OCI-LY7 (cell line): ENCODE data around the gene SLIT3. TPM values are rescaled to one million over a fixed set of nuclear protein-coding genes. Genes with fewer than 3 reads are reported as not detected.

Experiments used
- BruUV-seq: library from RNA; stranded (reverse); fragments of 400-500 nt; replicated peaks from 2 replicates; lab custom pipeline; 2021; lab: Mats Ljungman, UMichigan
- CTCF ChIA-PET: fragments of 300-600 bp; sonication (Branson Sonifier 250); formaldehyde crosslinking; loops from one replicate; lab custom pipeline; 2022; ENCODE audit warnings: antibody characterized with exemption; ENCODE audit not compliant: unreplicated experiment; lab: Charles Lee
- POLR2A ChIA-PET: fragments of 300-600 bp; sonication (Branson Sonifier 250); formaldehyde crosslinking; loops from one replicate; lab custom pipeline; 2022; ENCODE audit warnings: antibody characterized with exemption; lab: Charles Lee
- DNase-seq: peaks from one replicate; pipeline ENCODE4 v3.0.0-alpha.2; 2015; ENCODE audit warnings: low spot score
- H2AFZ ChIP-seq: fragments of 200-600 bp; sonication (generic), shearing (Covaris generic); 2 replicates; pipeline ENCODE4 v1.6.1; 2014; ENCODE audit warnings: mild to moderate bottlenecking, antibody characterized with exemption, low read length, moderate library complexity
- H3K27ac ChIP-seq: fragments of 200-600 bp; sonication (generic); 2 replicates; pipeline ENCODE4 v1.5.1; 2014; ENCODE audit warnings: mixed run types, low read depth, mild to moderate bottlenecking, moderate library complexity, low read length, inconsistent platforms; ENCODE audit not compliant: poor library complexity, severe bottlenecking
- H3K36me3 ChIP-seq: fragments of 200-600 bp; sonication (generic); 2 replicates; pipeline ENCODE4 v1.6.1; 2014; ENCODE audit warnings: mild to moderate bottlenecking, antibody characterized with exemption, low read length, moderate library complexity, mixed read lengths; ENCODE audit not compliant: insufficient read depth
- H3K4me1 ChIP-seq: fragments of 200-600 bp; sonication (generic); 2 replicates; pipeline ENCODE4 v1.5.1; 2014; ENCODE audit warnings: mild to moderate bottlenecking, low read length; ENCODE audit not compliant: insufficient read depth, poor library complexity, severe bottlenecking
- H3K4me2 ChIP-seq: fragments of 200-600 bp; sonication (generic); 2 replicates; pipeline ENCODE4 v1.6.1; 2014; ENCODE audit warnings: mild to moderate bottlenecking, low read length
- H3K4me3 ChIP-seq: fragments of 200-600 bp; sonication (generic); 2 replicates; pipeline ENCODE4 v1.5.1; 2014; ENCODE audit warnings: mild to moderate bottlenecking, low read depth, low read length; ENCODE audit not compliant: poor library complexity, severe bottlenecking
- H3K79me2 ChIP-seq: fragments of 200-600 bp; sonication (generic); 2 replicates; pipeline ENCODE4 v1.6.1; 2016; ENCODE audit warnings: low read depth, mild to moderate bottlenecking, low read length, moderate library complexity, mixed read lengths; ENCODE audit not compliant: insufficient read depth
- H3K9me2 ChIP-seq: fragments of 200-600 bp; sonication (generic); 2 replicates; pipeline ENCODE4 v1.6.1; 2016; ENCODE audit warnings: mild to moderate bottlenecking, low read length, mixed read lengths; ENCODE audit not compliant: insufficient read depth
- H3K9me3 ChIP-seq: fragments of 200-600 bp; sonication (generic); 2 replicates; pipeline ENCODE4 v1.6.1; 2014; ENCODE audit warnings: mild to moderate bottlenecking, mixed run types, low read length, mixed read lengths
- H4K20me1 ChIP-seq: fragments of 200-600 bp; sonication (generic); 2 replicates; pipeline ENCODE4 v1.6.1; 2014; ENCODE audit warnings: mild to moderate bottlenecking, antibody characterized with exemption, low read length, moderate library complexity, mixed read lengths; ENCODE audit not compliant: insufficient read depth
- EZH2phosphoT487 ChIP-seq: fragments of 200-600 bp; sonication (generic); IDR thresholded peaks from 2 replicates; pipeline ENCODE4 v1.6.1; 2018; ENCODE audit warnings: low read depth, borderline replicate concordance, mild to moderate bottlenecking, mixed run types, antibody characterized with exemption, low read length, moderate library complexity, mixed read lengths
- intact Hi-C: fragments of 100-400 bp; cut with micrococcal nuclease; formaldehyde crosslinking; loops from one replicate; pipeline ENCODE4 v1.10.0; 2022; ENCODE audit not compliant: unreplicated experiment
- total RNA-seq, 2 experiments: library from RNA; depleted of rRNA in 1 of 2; stranded (reverse); fragments of >200 nt in 1 of 2; shearing (Covaris generic) in 1 of 2; gene quantifications; 2 replicates each; pipeline ENCODE4 v1.2.3, GENCODE V29; 2014 to 2022
- TF ChIP-seq, protein P1 (sequence below): fragments of 200-600 bp; sonication (generic); conservative IDR thresholded peaks from 2 replicates; pipeline ENCODE4 v1.5.1; 2014; ENCODE audit warnings: mild to moderate bottlenecking, antibody characterized with exemption, low read length, moderate library complexity, mixed read lengths

Gene SLIT3
- total RNA-seq, 2 experiments from 2014 or later: not detected

- no peaks in the 10 kb centered on the region for H3K9me2 ChIP-seq
- H3K9me3 ChIP-seq: no peaks in the 10 kb centered on the region
- no peak overlapping the region for H3K4me2 ChIP-seq
- H3K27ac ChIP-seq: no peak overlapping the region
- intact Hi-C loops: no loop called here
- H3K36me3 ChIP-seq: no peaks in the 10 kb centered on the region
- no peak overlapping the region for H2AFZ ChIP-seq
- H4K20me1 ChIP-seq: no peaks in the 10 kb centered on the region
- H3K79me2 ChIP-seq: no peaks in the 10 kb centered on the region
- H3K4me1 ChIP-seq: no peaks in the 10 kb centered on the region
- TF ChIP-seq, protein P1, sequence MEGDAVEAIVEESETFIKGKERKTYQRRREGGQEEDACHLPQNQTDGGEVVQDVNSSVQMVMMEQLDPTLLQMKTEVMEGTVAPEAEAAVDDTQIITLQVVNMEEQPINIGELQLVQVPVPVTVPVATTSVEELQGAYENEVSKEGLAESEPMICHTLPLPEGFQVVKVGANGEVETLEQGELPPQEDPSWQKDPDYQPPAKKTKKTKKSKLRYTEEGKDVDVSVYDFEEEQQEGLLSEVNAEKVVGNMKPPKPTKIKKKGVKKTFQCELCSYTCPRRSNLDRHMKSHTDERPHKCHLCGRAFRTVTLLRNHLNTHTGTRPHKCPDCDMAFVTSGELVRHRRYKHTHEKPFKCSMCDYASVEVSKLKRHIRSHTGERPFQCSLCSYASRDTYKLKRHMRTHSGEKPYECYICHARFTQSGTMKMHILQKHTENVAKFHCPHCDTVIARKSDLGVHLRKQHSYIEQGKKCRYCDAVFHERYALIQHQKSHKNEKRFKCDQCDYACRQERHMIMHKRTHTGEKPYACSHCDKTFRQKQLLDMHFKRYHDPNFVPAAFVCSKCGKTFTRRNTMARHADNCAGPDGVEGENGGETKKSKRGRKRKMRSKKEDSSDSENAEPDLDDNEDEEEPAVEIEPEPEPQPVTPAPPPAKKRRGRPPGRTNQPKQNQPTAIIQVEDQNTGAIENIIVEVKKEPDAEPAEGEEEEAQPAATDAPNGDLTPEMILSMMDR: no peak
- no peak for TF ChIP-seq EZH2phosphoT487
- ChIA-PET CTCF (no interaction called here), POLR2A (interaction anchor here (1.2 kb wide), 1 partner anchor 30 kb away, joined by 3 read pairs; no protein-coding TSS in a partner anchor)
- DNase-seq: no peak
- H3K4me3 ChIP-seq: no peak overlapping the region
- no TSS peak for BruUV-seq
These were observed 442.6 kb downstream of the SLIT3 start for GRCh38 chr5:168858371-168858770.

- intact Hi-C loops: no loop called here
- POLR2A ChIA-PET: interaction anchor here (0.6 kb wide), 2 partner anchors 242 to 679 kb away, joined by 3 to 5 read pairs; no protein-coding TSS in a partner anchor
These were observed 447.0 kb downstream of the SLIT3 start for GRCh38 chr5:168853972-168854371.

GRCh38 chr5:168852329-168852728 lies 448.6 kb downstream of the SLIT3 start:
- Histone ChIP-seq H2AFZ (no peak overlapping the region), H3K4me1 (no peaks in the 10 kb centered on the region), H3K36me3 (no peaks in the 10 kb centered on the region), H3K9me3 (no peaks in the 10 kb centered on the region), H3K4me2 (no peak overlapping the region), H4K20me1 (no peaks in the 10 kb centered on the region), H3K79me2 (no peaks in the 10 kb centered on the region), H3K4me3 (no peak overlapping the region), H3K9me2 (no peaks in the 10 kb centered on the region), H3K27ac (no peak overlapping the region)
- no TSS peak for BruUV-seq
- intact Hi-C loops: no loop called here
- DNase-seq: no peak
- TF ChIP-seq, protein P1: no peak
- no peak for TF ChIP-seq EZH2phosphoT487
- CTCF ChIA-PET: no interaction called here
- POLR2A ChIA-PET: no interaction called here

More at GRCh38 chr5:168853972-168854371, 447.0 kb downstream of the SLIT3 start:
- no peaks in the 10 kb centered on the region for H3K9me2 ChIP-seq
- H3K4me2 ChIP-seq: no peak overlapping the region
- BruUV-seq: no TSS peak
- no peak overlapping the region for H3K4me3 ChIP-seq
- H3K79me2 ChIP-seq: no peaks in the 10 kb centered on the region
- no peak for DNase-seq
- no peaks in the 10 kb centered on the region for H4K20me1 ChIP-seq
- H3K4me1 ChIP-seq: no peaks in the 10 kb centered on the region
- H3K36me3 ChIP-seq: no peaks in the 10 kb centered on the region
- CTCF ChIA-PET: no interaction called here
- H3K9me3 ChIP-seq: no peaks in the 10 kb centered on the region
- H2AFZ ChIP-seq: no peak overlapping the region
- no peak for TF ChIP-seq EZH2phosphoT487
- TF ChIP-seq, protein P1: no peak
- H3K27ac ChIP-seq: no peak overlapping the region
